GM06990 (cell line): ENCODE data around the gene TRIB2.

Experiments
- DNase-seq: peaks from one replicate; pipeline ENCODE4 v3.0.0-alpha.2; 2011; ENCODE audit not compliant: insufficient read length; ENCODE audit errors: extremely low read depth
- H3K27me3 ChIP-seq: replicated peaks from 2 replicates; pipeline ENCODE4 v1.6.0; 2011; ENCODE audit warnings: low read length; ENCODE audit not compliant: control insufficient read depth, insufficient read depth
- H3K36me3 ChIP-seq: 2 replicates; pipeline ENCODE4 v1.5.1; 2011; ENCODE audit warnings: low read length; ENCODE audit not compliant: control insufficient read depth, insufficient read depth
- H3K4me3 ChIP-seq: replicated peaks from 2 replicates; pipeline ENCODE4 v1.5.1; 2011; ENCODE audit warnings: low read depth, mild to moderate bottlenecking, control low read depth, low read length
- TF ChIP-seq, protein P1 (sequence below): IDR thresholded peaks from 2 replicates; pipeline ENCODE4 v1.5.1; 2011; ENCODE audit warnings: low read length, control low read depth, mild to moderate bottlenecking, inconsistent platforms; ENCODE audit not compliant: insufficient read depth, poor library complexity, severe bottlenecking

Gene TRIB2

DNA sequence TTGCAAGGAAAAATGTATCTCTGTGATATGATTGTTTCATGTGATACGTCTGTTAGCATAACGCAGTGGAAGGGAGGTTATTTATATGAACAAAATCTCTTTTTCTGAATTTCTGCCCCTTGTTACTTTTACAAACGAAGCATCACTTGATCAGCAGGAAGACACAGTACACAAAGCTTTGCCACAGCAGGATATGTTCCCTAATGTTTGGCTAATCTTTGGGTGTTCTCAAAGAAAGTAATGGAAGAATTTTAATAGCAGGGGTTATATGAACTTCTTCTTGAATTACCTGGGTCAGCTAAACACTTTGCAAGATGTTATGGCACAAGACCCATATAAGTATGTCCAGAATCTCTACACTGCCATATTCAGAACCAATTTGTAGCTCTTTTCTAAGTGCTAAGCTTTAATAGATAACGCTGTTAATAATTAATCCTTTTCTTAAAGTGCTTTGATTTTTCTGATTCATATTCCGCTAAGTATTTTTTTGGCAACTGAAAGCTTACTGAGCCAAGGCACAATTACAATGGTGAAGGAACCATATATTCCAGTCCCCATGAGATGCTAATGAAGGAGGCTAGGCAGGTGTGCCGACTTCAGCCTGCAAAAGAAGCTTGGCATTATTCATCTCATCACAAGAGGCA, 33.2 kb upstream of the TRIB2 start:
- no peak for DNase-seq
- TF ChIP-seq, protein P1, sequence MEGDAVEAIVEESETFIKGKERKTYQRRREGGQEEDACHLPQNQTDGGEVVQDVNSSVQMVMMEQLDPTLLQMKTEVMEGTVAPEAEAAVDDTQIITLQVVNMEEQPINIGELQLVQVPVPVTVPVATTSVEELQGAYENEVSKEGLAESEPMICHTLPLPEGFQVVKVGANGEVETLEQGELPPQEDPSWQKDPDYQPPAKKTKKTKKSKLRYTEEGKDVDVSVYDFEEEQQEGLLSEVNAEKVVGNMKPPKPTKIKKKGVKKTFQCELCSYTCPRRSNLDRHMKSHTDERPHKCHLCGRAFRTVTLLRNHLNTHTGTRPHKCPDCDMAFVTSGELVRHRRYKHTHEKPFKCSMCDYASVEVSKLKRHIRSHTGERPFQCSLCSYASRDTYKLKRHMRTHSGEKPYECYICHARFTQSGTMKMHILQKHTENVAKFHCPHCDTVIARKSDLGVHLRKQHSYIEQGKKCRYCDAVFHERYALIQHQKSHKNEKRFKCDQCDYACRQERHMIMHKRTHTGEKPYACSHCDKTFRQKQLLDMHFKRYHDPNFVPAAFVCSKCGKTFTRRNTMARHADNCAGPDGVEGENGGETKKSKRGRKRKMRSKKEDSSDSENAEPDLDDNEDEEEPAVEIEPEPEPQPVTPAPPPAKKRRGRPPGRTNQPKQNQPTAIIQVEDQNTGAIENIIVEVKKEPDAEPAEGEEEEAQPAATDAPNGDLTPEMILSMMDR = no peak
- H3K27me3 ChIP-seq = no peaks in the 10 kb centered on the region; the same call in 1 of the 2 replicates
- no peaks in the 10 kb centered on the region for H3K36me3 ChIP-seq
- no peak overlapping the region for H3K4me3 ChIP-seq

DNA sequence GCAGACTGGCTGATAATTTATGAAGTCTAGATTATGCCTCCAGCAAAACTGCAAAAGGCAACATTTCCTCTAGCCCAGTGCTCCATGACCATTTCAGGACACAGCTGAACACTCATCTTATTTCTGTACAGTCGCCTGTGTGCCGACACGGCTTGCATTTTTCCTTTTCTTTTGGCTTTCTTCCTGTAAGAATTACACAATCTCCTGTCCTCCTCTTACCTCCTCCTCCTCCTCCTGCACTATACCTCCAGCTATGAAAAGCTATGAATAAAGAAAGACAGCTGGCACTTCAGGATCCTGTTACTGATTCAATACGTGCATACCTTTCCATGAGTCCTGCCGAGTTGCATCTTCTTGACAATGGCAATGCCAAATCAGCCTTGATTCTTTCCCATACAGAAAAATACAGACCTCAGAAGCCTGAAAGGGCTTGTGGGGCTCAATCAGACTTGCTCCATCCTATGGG, 32.2 kb upstream of the TRIB2 start:
- TF ChIP-seq, protein P1 = no peak
- Histone ChIP-seq H3K27me3 (no peaks in the 10 kb centered on the region; the same call in 1 of the 2 replicates), H3K4me3 (no peak overlapping the region), H3K36me3 (no peaks in the 10 kb centered on the region)
- no peak for DNase-seq

DNA sequence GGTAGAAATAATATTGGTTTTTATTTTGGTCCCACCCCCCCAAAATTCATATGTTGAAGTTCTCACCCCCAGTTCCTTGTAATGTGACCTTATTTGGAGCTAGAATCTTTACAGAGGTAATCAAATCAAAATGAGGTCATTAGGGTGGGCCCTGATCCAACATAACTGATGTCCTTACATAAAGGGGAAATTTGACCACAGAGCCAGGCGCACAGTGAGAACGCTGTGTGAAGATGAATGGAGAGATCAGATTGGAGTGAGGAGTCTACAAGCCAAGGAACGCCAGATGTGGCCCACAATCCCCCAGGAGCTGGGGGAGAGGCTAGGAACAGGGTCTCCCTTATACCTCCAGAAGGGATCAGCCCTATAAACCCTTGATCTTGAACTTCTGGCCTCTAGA, 31.6 kb upstream of the TRIB2 start:
- no peak overlapping the region for H3K4me3 ChIP-seq
- TF ChIP-seq, protein P1 = no peak
- H3K36me3 ChIP-seq = no peaks in the 10 kb centered on the region
- H3K27me3 ChIP-seq = no peaks in the 10 kb centered on the region; the same call in 1 of the 2 replicates
- DNase-seq = no peak

DNA sequence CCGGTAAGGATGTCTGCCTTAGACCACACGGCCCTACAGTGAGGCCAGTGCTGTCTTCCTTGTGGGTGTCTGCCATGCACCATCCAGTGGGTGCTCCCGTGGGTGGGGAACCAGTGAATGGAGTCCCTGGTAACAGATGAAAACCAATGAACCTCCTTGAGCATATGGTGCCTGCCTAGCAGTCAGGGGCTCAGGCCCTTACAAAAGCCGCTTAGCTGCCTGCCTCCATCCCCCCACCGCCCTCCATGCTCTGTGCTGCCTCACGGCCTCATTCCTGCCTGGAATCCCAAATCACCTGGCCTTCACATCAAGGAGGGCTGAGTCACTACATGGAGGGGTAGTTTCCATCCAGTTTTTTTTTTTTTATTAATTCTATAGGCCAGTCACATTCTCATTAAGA, 30.8 kb upstream of the TRIB2 start:
- no peak for DNase-seq
- TF ChIP-seq, protein P1 = no peak
- Histone ChIP-seq H3K4me3 (no peak overlapping the region), H3K36me3 (no peaks in the 10 kb centered on the region), H3K27me3 (no peaks in the 10 kb centered on the region; the same call in 1 of the 2 replicates)

DNA sequence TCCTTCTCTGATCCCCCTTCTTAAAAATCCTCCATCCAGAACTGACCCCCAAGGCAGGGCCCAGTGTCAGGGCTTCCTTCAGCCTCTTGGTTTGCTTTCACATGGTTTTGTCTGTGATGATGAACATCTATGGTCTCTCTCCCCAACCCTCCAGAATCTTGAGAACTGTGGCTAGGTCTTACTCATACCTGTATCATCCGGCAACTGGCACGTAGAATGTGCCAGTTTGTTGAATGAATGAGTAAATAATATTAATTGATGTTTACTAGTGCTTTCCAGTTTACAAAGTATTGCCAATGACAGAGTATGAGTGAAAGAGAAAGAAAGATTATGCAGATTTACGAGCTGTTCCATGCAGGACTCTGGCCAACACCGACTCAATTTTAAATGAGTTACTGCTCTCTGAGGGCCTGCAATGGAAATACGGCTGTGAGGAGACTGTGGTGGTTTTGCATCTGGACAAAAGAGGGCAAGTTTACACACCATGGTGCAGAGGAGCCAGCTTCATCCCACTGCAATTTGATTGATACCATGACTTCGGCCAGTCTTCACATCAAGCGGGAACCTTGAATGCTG, 29.9 kb upstream of the TRIB2 start:
- Histone ChIP-seq H3K4me3 (no peak overlapping the region), H3K36me3 (no peaks in the 10 kb centered on the region), H3K27me3 (no peaks in the 10 kb centered on the region; the same call in 1 of the 2 replicates)
- DNase-seq = no peak
- TF ChIP-seq, protein P1 = no peak

DNA sequence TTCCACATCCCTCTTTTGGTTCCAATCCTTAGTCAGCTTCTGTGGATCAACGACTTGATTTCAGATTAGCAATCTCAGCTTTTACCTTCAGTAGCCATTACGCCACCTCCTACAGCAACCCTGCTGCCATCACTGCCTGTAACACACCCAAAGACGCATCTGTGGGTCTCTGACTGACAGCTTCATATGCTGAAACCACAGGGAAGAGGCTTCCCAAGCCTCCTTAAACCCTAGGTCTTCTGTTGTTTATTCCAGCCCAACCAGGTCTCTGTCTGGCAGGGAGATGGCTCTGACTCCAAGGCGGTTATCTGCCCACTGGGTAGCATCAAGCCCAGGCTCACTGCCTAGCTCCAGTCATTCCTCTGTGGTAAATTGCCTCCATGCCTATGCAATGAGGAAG, 28.6 kb upstream of the TRIB2 start:
- no peaks in the 10 kb centered on the region; the same call in 1 of the 2 replicates for H3K27me3 ChIP-seq
- no peaks in the 10 kb centered on the region for H3K36me3 ChIP-seq
- TF ChIP-seq, protein P1 = no peak
- no peak for DNase-seq
- no peak overlapping the region for H3K4me3 ChIP-seq
